A673 (cell line): ENCODE data around the gene ALDH3B1. TPM values are rescaled to one million over a fixed set of nuclear protein-coding genes. Genes with fewer than 3 reads are reported as not detected.

Source experiments
- BruUV-seq: library from RNA; stranded (reverse); fragments of 400-500 nt; replicated peaks from 2 replicates; lab custom pipeline; 2021; lab: Mats Ljungman, UMichigan
- CTCF ChIA-PET: fragments of 300-600 bp; sonication (Branson Sonifier 250); formaldehyde crosslinking; loops from one replicate; lab custom pipeline; 2022; ENCODE audit warnings: antibody characterized with exemption; lab: Charles Lee
- POLR2A ChIA-PET: fragments of 300-600 bp; sonication (Branson Sonifier 250); formaldehyde crosslinking; loops from one replicate; lab custom pipeline; 2022; ENCODE audit warnings: antibody characterized with exemption; ENCODE audit not compliant: low non-redundant PET; lab: Charles Lee
- DNase-seq: peaks from one replicate; pipeline ENCODE4 v3.0.0-alpha.2; 2015; ENCODE audit warnings: low spot score
- H3K27ac ChIP-seq: fragments of 200-600 bp; sonication (generic); 2 replicates; pipeline ENCODE4 v1.5.1; 2016; ENCODE audit warnings: mixed run types, low read depth, mild to moderate bottlenecking, mixed read lengths, antibody characterized with exemption, low read length; ENCODE audit not compliant: poor library complexity, severe bottlenecking
- H3K27me3 ChIP-seq: fragments of 200-600 bp; sonication (generic); replicated peaks from 2 replicates; pipeline ENCODE4 v1.6.1; 2017; ENCODE audit warnings: mixed run types, low read depth, mild to moderate bottlenecking, mixed read lengths, antibody characterized with exemption, low read length; ENCODE audit not compliant: insufficient read depth, poor library complexity
- H3K36me3 ChIP-seq: fragments of 200-600 bp; sonication (generic); 2 replicates; pipeline ENCODE4 v1.6.1; 2016; ENCODE audit warnings: mixed run types, mild to moderate bottlenecking, mixed read lengths, antibody characterized with exemption, low read length; ENCODE audit not compliant: insufficient read depth, poor library complexity, severe bottlenecking
- H3K4me1 ChIP-seq: fragments of 200-600 bp; sonication (generic); 2 replicates; pipeline ENCODE4 v1.6.1; 2017; ENCODE audit warnings: mixed run types, mild to moderate bottlenecking, mixed read lengths, antibody characterized with exemption, low read length; ENCODE audit not compliant: insufficient read depth, poor library complexity, severe bottlenecking
- H3K4me3 ChIP-seq: fragments of 200-600 bp; sonication (generic); 2 replicates; pipeline ENCODE4 v1.5.1; 2016; ENCODE audit warnings: low read depth, mixed run types, mild to moderate bottlenecking, mixed read lengths, low read length; ENCODE audit not compliant: poor library complexity, severe bottlenecking
- H3K9me3 ChIP-seq: fragments of 200-600 bp; sonication (generic); 2 replicates; pipeline ENCODE4 v1.6.1; 2016; ENCODE audit warnings: mixed run types, low read depth, mild to moderate bottlenecking, mixed read lengths, antibody characterized with exemption, low read length; ENCODE audit not compliant: poor library complexity, severe bottlenecking
- CTCF ChIP-seq: fragments of 300-800, 200-600 bp; sonication (generic); conservative IDR thresholded peaks from 2 replicates; pipeline ENCODE4 v1.5.1; 2017; ENCODE audit warnings: low read depth, mild to moderate bottlenecking, antibody characterized with exemption, low read length, moderate library complexity, mixed read lengths
- EZH2 ChIP-seq: fragments of 200-600 bp; sonication (generic); IDR thresholded peaks from 2 replicates; pipeline ENCODE4 v1.6.1; 2017; ENCODE audit warnings: borderline replicate concordance, low read depth, mild to moderate bottlenecking, mixed read lengths, antibody characterized with exemption, low read length; ENCODE audit not compliant: poor library complexity, severe bottlenecking
- intact Hi-C: fragments of 100-400 bp; cut with micrococcal nuclease; formaldehyde crosslinking; loops from one replicate; pipeline ENCODE4 v1.10.0; 2022; ENCODE audit not compliant: unreplicated experiment
- total RNA-seq: library from RNA; stranded (reverse); gene quantifications from 2 replicates; pipeline ENCODE4 v1.2.3, GENCODE V29; 2021

Gene ALDH3B1
- total RNA-seq, 1 experiment from 2014 or later = not detected

- BruUV-seq = no TSS peak
- Histone ChIP-seq H3K4me1 (peaks cover 26% of the 10 kb centered on the region), H3K9me3 (no peaks in the 10 kb centered on the region), H3K4me3 (no peak overlapping the region), H3K36me3 (no peaks in the 10 kb centered on the region), H3K27me3 (no peaks in the 10 kb centered on the region), H3K27ac (no peak overlapping the region)
- intact Hi-C loops = no loop called here
- CTCF ChIA-PET = no interaction called here
- no peak for DNase-seq
- TF ChIP-seq CTCF (no peak), EZH2 (no peak)
- POLR2A ChIA-PET = no interaction called here
Observed at GRCh38 chr11:68043029-68043348, 32.9 kb downstream of the ALDH3B1 start.

- no peaks in the 10 kb centered on the region for H3K9me3 ChIP-seq
- BruUV-seq = no TSS peak
- CTCF ChIA-PET = no interaction called here
- H3K4me3 ChIP-seq = no peak overlapping the region
- POLR2A ChIA-PET = no interaction called here
- H3K36me3 ChIP-seq = no peaks in the 10 kb centered on the region
- no peak for DNase-seq
- H3K27me3 ChIP-seq = no peaks in the 10 kb centered on the region
- intact Hi-C loops = no loop called here
- TF ChIP-seq EZH2 (no peak), CTCF (no peak)
- H3K27ac ChIP-seq = no peak overlapping the region
- H3K4me1 ChIP-seq = peaks cover 22% of the 10 kb centered on the region
Observed at GRCh38 chr11:68043349-68044144, 33.4 kb downstream of the ALDH3B1 start.

GRCh38 chr11:68044145-68044813, 34.2 kb downstream of the ALDH3B1 start:
- DNase-seq = no peak
- no peaks in the 10 kb centered on the region for H3K36me3 ChIP-seq
- H3K9me3 ChIP-seq = no peaks in the 10 kb centered on the region
- POLR2A ChIA-PET = interaction anchor here (0.5 kb wide), 1 partner anchor 139 kb away, joined by 4 read pairs; no protein-coding TSS in a partner anchor
- H3K4me3 ChIP-seq = no peak overlapping the region
- intact Hi-C loops = no loop called here
- no peaks in the 10 kb centered on the region for H3K27me3 ChIP-seq
- CTCF ChIA-PET = no interaction called here
- no peak for TF ChIP-seq CTCF
- no peak for TF ChIP-seq EZH2
- BruUV-seq = no TSS peak
- H3K27ac ChIP-seq = no peak overlapping the region
- peaks cover 14% of the 10 kb centered on the region for H3K4me1 ChIP-seq
